GM19467 (cell line): ENCODE measurements around the gene NABP2.
"Not testable (repeated sequence)": the region's sequence is repeated elsewhere in the genome, so short reads cannot be mapped to it uniquely, and the experiment has no call there.

ENCODE experiments used
- ATAC-seq: cut with Tn5 transposase; IDR thresholded peaks from one replicate; pipeline ENCODE4 v1.9.1; 2021; ENCODE audit warnings: mild to moderate bottlenecking, moderate library complexity; ENCODE audit not compliant: unreplicated experiment

NABP2 gene

GRCh38 chr12:56272468-56272867 lies 48.3 kb downstream of the NABP2 start:
- not testable (repeated sequence) for ATAC-seq

- ATAC-seq: no peak
Observed at GRCh38 chr12:56274299-56274698, 50.2 kb downstream of the NABP2 start.

- no peak for ATAC-seq
Observed at GRCh38 chr12:56278905-56279304, 54.8 kb downstream of the NABP2 start.
